Keratinocyte (primary cell): Measurements from ENCODE around the gene HGFAC.

ENCODE experiments used
- CTCF ChIP-seq, 3 experiments: IDR thresholded peaks in 1 of 3; conservative IDR thresholded peaks in 1 of 3; optimal IDR thresholded peaks in 1 of 3; 2 replicates in 2 of 3; 3 replicates in 1 of 3; pipeline versions ENCODE3 to v1.5.1; 2011; ENCODE audit warnings: low read length in 3 of 3, mild to moderate bottlenecking in 3 of 3, moderate library complexity in 2 of 3, control low read depth in 1 of 3, inconsistent platforms in 1 of 3; ENCODE audit not compliant: insufficient read depth in 2 of 3; ENCODE audit errors: extremely low read depth in 1 of 3
- EZH2 ChIP-seq: IDR thresholded peaks from one replicate; pipeline ENCODE4 v1.6.1; 2012; ENCODE audit warnings: inconsistent platforms, mild to moderate bottlenecking, low read length, moderate library complexity

- TF ChIP-seq CTCF (optimal IDR thresholded peaks at IDR 0.05 in 1 of 3, IDR thresholded peaks at IDR 0.05 in 1 of 3, conservative IDR thresholded peaks at IDR 0.05 in 1 of 3; ENCODE audit: extremely low read depth in 1 of 3, insufficient read depth in 2 of 3, low read length in 3 of 3) (no peak), EZH2 (no peak)
Observed at GRCh38 chr4:3470244-3471097, 28.7 kb downstream of the HGFAC start.
